A673 (cell line): ENCODE measurements around the gene SCUBE1. TPM values are rescaled to one million over a fixed set of nuclear protein-coding genes. Genes with fewer than 3 reads are reported as not detected.

Source experiments
- BruUV-seq: library from RNA; stranded (reverse); fragments of 400-500 nt; replicated peaks from 2 replicates; lab custom pipeline; 2021; lab: Mats Ljungman, UMichigan
- CTCF ChIA-PET: fragments of 300-600 bp; sonication (Branson Sonifier 250); formaldehyde crosslinking; loops from one replicate; lab custom pipeline; 2022; ENCODE audit warnings: antibody characterized with exemption; lab: Charles Lee
- POLR2A ChIA-PET: fragments of 300-600 bp; sonication (Branson Sonifier 250); formaldehyde crosslinking; loops from one replicate; lab custom pipeline; 2022; ENCODE audit warnings: antibody characterized with exemption; ENCODE audit not compliant: low non-redundant PET; lab: Charles Lee
- DNase-seq: peaks from one replicate; pipeline ENCODE4 v3.0.0-alpha.2; 2015; ENCODE audit warnings: low spot score
- H3K27ac ChIP-seq: fragments of 200-600 bp; sonication (generic); 2 replicates; pipeline ENCODE4 v1.5.1; 2016; ENCODE audit warnings: mixed run types, low read depth, mild to moderate bottlenecking, mixed read lengths, antibody characterized with exemption, low read length; ENCODE audit not compliant: poor library complexity, severe bottlenecking
- H3K27me3 ChIP-seq: fragments of 200-600 bp; sonication (generic); replicated peaks from 2 replicates; pipeline ENCODE4 v1.6.1; 2017; ENCODE audit warnings: mixed run types, low read depth, mild to moderate bottlenecking, mixed read lengths, antibody characterized with exemption, low read length; ENCODE audit not compliant: insufficient read depth, poor library complexity
- H3K36me3 ChIP-seq: fragments of 200-600 bp; sonication (generic); 2 replicates; pipeline ENCODE4 v1.6.1; 2016; ENCODE audit warnings: mixed run types, mild to moderate bottlenecking, mixed read lengths, antibody characterized with exemption, low read length; ENCODE audit not compliant: insufficient read depth, poor library complexity, severe bottlenecking
- H3K4me1 ChIP-seq: fragments of 200-600 bp; sonication (generic); 2 replicates; pipeline ENCODE4 v1.6.1; 2017; ENCODE audit warnings: mixed run types, mild to moderate bottlenecking, mixed read lengths, antibody characterized with exemption, low read length; ENCODE audit not compliant: insufficient read depth, poor library complexity, severe bottlenecking
- H3K4me3 ChIP-seq: fragments of 200-600 bp; sonication (generic); 2 replicates; pipeline ENCODE4 v1.5.1; 2016; ENCODE audit warnings: low read depth, mixed run types, mild to moderate bottlenecking, mixed read lengths, low read length; ENCODE audit not compliant: poor library complexity, severe bottlenecking
- H3K9me3 ChIP-seq: fragments of 200-600 bp; sonication (generic); 2 replicates; pipeline ENCODE4 v1.6.1; 2016; ENCODE audit warnings: mixed run types, low read depth, mild to moderate bottlenecking, mixed read lengths, antibody characterized with exemption, low read length; ENCODE audit not compliant: poor library complexity, severe bottlenecking
- EZH2 ChIP-seq: fragments of 200-600 bp; sonication (generic); IDR thresholded peaks from 2 replicates; pipeline ENCODE4 v1.6.1; 2017; ENCODE audit warnings: borderline replicate concordance, low read depth, mild to moderate bottlenecking, mixed read lengths, antibody characterized with exemption, low read length; ENCODE audit not compliant: poor library complexity, severe bottlenecking
- intact Hi-C: fragments of 100-400 bp; cut with micrococcal nuclease; formaldehyde crosslinking; loops from one replicate; pipeline ENCODE4 v1.10.0; 2022; ENCODE audit not compliant: unreplicated experiment
- total RNA-seq: library from RNA; stranded (reverse); gene quantifications from 2 replicates; pipeline ENCODE4 v1.2.3, GENCODE V29; 2021
- TF ChIP-seq, protein P1 (sequence below): fragments of 300-800, 200-600 bp; sonication (generic); conservative IDR thresholded peaks from 2 replicates; pipeline ENCODE4 v1.5.1; 2017; ENCODE audit warnings: low read depth, mild to moderate bottlenecking, antibody characterized with exemption, low read length, moderate library complexity, mixed read lengths

The SCUBE1 gene
- total RNA-seq, 1 experiment from 2014 or later, result 0.24 TPM

DNA sequence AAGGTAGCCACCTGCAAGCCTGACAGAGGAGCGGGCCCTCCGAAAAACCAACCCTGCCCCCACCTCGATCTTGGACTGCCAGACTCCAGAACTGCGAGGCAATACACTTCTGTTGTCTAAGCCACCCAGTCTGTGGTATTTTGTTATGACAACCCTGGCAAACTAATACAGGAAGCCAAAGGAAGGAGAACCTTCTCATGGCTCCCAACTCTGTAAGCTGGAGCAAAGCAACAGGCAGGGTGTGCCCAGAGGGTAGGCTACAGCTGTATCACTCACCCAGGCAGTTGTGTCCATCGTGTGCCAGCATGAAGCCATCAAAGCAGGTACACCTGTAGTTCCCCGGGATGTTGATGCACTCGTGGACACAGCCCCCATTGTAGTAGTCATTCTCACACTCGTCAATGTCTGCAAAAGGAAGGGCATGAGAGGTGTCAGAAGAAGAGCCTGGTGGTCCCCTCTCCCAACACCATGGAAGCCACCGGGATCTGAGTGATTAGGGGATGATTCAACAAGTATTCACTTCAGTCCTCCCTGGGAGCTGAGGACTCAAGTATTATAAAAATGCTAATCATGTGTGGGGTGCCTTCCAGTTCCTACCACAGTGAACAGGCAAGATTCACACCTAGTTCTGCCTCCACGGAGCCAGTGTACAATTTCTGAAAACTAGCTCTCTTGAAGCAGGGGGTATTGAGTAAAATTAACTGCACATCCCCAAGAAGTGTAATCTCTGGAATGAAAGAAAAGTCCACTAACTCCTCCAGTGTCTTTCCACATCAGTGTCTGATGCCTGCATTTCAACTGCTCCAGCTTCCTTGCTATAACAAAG is 23.3 kb downstream of the SCUBE1 start:
- no peak for DNase-seq
- Histone ChIP-seq H3K27me3 (peaks cover 5% of the 10 kb centered on the region), H3K4me3 (no peak overlapping the region), H3K9me3 (no peaks in the 10 kb centered on the region), H3K4me1 (peaks cover 8% of the 10 kb centered on the region), H3K27ac (no peak overlapping the region), H3K36me3 (no peaks in the 10 kb centered on the region)
- TF ChIP-seq EZH2, result no peak
- intact Hi-C loops, result no loop called here
- ChIA-PET POLR2A (no interaction called here), CTCF (interaction anchor here (0.5 kb wide), 1 partner anchor 1758 kb away, joined by 4 read pairs; no protein-coding TSS in a partner anchor)
- no TSS peak for BruUV-seq

DNA sequence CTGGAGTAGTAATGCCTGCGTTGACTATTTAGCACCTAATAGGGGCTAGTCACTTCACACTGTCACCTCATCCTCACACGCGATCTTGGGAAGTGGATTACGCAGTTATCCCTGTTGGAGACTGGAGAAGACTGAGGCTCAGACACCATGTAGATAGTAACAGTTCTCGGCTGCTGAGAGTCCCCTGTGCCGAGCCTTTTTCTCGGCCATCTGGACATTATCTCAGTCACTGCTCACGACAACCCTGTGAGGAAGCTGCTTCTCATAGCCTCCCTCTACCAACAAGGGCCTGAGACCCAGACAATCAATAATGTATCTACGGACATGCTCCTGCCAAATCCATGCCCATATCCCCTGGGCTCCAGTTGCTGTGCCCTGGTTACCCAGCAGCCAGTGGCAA is 25.9 kb downstream of the SCUBE1 start:
- POLR2A ChIA-PET, result no interaction called here
- intact Hi-C loops, result no loop called here
- no peaks in the 10 kb centered on the region for H3K9me3 ChIP-seq
- H3K4me1 ChIP-seq, result peaks cover 24% of the 10 kb centered on the region
- no TSS peak for BruUV-seq
- no peaks in the 10 kb centered on the region for H3K36me3 ChIP-seq
- H3K27me3 ChIP-seq, result peaks cover 5% of the 10 kb centered on the region
- H3K27ac ChIP-seq, result no peak overlapping the region
- no peak for DNase-seq
- TF ChIP-seq, protein P1, sequence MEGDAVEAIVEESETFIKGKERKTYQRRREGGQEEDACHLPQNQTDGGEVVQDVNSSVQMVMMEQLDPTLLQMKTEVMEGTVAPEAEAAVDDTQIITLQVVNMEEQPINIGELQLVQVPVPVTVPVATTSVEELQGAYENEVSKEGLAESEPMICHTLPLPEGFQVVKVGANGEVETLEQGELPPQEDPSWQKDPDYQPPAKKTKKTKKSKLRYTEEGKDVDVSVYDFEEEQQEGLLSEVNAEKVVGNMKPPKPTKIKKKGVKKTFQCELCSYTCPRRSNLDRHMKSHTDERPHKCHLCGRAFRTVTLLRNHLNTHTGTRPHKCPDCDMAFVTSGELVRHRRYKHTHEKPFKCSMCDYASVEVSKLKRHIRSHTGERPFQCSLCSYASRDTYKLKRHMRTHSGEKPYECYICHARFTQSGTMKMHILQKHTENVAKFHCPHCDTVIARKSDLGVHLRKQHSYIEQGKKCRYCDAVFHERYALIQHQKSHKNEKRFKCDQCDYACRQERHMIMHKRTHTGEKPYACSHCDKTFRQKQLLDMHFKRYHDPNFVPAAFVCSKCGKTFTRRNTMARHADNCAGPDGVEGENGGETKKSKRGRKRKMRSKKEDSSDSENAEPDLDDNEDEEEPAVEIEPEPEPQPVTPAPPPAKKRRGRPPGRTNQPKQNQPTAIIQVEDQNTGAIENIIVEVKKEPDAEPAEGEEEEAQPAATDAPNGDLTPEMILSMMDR, result no peak
- TF ChIP-seq EZH2, result no peak
- CTCF ChIA-PET, result no interaction called here
- no peak overlapping the region for H3K4me3 ChIP-seq

DNA sequence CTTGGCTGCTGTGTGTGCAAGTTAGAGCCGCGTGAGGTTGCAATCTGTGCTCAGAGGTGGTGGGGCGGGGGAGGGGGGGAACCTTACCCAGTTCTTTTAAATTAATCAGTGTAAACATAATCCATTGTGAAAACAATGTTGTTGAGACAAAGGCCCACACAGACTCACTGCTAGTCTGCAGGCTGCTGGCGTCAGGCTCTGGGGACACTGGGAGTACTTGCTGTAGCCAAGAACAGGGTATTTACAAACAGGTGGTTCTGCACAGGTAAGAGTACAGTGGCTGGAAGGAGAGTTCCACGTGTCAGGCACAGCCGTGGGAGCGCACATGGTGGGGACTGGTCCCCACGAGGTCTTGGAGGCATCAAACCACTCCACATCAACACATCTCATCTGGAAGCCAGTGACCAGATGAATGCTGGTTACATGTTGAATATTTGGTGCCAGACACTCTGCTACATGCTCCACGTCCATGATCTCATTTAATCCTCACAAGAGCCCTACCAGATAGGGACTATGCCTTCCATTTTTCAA is 27.4 kb downstream of the SCUBE1 start:
- H3K36me3 ChIP-seq, result no peaks in the 10 kb centered on the region
- BruUV-seq, result no TSS peak
- peaks cover 17% of the 10 kb centered on the region for H3K4me1 ChIP-seq
- DNase-seq, result no peak
- intact Hi-C loops, result no loop called here
- H3K4me3 ChIP-seq, result no peak overlapping the region
- ChIA-PET POLR2A (no interaction called here), CTCF (no interaction called here)
- H3K27me3 ChIP-seq, result peaks cover 5% of the 10 kb centered on the region
- H3K9me3 ChIP-seq, result no peaks in the 10 kb centered on the region
- TF ChIP-seq, protein P1, result no peak
- TF ChIP-seq EZH2, result no peak
- no peak overlapping the region for H3K27ac ChIP-seq
